ENCODE data around the gene IL2RA.
"Not testable (repeated sequence)": the region's sequence is repeated elsewhere in the genome, so short reads cannot be mapped to it uniquely, and the experiment has no call there.

The IL2RA gene

DNA sequence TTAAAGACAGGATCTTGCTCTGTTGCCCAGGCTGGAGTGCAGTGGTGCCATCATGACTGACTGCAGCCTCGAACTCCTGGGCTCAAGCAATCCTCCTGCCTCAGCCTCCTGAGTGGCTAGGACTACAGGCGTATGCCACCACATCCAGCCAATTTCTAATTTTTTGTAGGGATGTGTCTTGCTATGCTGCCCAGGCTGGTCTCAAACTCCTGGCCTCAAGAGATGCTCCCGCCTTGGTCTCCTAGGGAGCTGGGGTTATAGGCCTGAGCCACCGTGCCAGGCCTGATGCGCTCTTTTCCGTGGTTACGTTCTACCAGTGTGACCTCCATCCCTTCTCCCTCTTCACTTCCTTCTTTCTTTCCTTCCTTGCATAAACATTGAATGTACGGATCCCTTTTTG lies 50.6 kb downstream of the IL2RA start:
- DNase-seq: no peak

DNA sequence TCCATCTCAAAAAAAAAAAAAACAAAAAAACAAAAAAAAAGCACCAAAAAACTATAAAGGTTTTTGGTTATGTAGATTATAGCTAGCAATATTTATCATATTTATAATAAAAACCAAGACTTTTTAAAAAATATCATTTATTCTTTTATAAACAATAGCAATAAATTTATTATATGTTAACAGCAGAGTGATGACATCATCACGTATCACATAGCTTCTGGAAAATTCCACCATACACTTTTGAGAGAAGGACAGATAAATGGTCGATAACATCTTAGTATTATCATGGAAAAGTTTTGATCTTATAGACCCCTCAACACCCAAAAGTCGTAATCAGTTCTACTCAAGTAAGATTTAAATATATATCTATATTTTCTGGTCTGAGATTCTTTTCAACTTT lies 51.6 kb downstream of the IL2RA start:
- DNase-seq: no peak

DNA sequence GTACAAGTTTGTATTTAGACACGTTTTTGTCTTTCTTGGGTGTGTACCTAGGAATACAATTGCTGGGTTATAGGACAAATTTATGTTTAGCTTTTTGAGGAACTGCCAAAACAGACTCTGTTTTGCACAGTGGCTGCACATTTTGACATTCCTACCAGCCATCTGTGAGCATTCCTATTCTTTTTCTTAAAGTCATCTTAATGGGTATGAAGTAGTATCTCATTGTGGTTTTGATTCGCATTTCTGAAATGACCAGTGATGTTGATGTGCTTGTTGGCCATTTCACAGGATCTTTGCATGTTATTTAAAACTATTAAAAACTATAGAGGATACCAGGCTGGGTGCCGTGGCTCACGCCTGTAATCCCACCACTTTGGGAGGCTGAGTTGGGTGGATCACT lies 52.2 kb downstream of the IL2RA start:
- DNase-seq: no peak

GRCh38 chr10:6009150-6009549 lies 53.0 kb downstream of the IL2RA start:
- DNase-seq: no peak

DNA sequence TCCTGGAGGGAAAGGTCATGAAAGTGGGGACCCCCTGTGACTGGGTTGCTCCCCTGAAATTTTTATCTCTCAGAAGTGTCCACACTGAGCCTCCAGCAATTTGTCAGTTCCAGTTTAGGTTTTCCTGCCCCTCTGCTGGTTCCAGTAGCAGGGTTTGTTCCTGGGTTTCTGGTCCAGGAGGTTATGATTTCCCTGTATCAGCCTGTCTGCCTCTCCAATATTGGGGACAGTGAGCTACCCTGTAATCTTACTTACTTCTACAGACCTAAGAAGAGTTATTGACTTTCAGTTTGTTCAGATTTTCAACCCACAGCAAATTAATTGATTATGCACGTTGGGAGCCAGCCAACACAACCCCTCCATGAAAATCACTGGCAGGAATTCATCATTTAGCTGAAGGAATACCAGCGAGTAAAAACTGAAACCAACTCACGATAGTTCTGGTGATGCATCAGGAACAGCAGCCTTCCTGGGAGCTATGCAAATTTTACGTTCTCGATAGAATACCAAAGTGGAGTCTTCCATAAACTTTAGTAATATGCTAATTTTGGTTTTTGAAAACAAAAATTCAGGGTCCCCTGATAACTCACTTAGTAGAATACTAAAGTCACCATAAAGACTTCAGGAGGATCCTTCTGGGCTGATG lies 53.5 kb downstream of the IL2RA start:
- no peak for DNase-seq

GRCh38 chr10:6006991-6007390 lies 55.2 kb downstream of the IL2RA start:
- no peak for DNase-seq

GRCh38 chr10:6006546-6006945 lies 55.6 kb downstream of the IL2RA start:
- no peak for DNase-seq

DNA sequence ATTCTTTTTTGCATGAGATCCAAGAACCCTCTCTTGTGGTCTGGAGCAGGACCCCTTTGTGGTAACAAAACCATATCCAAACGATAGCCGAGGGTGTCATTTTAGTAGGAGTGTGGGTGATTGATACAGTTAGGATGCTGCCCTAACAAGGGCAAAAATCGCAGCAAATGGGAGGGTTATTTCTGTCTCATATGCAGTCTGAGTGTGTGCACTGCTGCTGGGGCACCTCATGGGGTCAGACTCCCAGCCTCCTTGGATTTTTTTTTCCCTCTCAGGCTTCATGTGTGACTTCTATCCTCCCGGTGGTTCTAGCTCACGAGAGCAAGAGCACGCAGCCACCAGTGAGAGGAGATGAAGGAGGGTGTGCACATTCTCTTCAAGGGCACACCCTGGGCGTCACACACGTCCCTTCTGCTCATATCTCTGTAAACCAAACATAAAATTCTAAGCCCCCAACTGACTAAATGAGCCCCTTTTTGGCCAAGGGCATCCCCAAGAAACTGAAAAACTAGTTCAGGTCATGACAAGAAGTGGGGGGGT lies 56.2 kb downstream of the IL2RA start:
- no peak for DNase-seq

DNA sequence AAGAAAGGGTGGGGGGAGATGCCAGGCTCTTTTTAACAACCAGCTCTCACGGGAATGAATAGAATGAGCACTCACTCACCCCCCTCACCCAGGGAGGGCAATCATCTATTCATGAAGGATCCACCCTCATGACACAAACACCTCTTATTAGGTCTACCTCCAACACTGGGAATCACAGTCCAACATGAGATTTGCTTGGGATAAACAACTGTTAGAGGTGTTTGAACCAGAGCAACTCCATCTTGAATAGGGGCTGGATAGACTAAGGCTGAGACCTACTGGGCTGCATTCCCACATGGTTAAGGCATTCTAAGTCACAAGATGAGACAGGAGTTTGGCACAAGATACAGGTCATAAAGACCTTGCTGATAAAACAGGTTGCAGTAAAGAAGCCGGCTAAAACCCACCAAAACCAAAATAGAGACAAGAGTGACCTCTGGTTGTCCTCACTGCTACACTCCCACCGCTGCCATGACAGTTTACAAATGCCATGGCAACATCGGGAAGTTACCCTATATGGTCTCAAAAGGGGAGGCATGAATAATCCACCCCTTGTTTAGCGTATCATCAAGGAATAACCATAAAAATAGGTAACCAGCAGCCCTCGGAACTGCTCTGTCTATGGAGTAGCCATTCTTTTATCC lies 56.9 kb downstream of the IL2RA start:
- DNase-seq: not testable (repeated sequence)

DNA sequence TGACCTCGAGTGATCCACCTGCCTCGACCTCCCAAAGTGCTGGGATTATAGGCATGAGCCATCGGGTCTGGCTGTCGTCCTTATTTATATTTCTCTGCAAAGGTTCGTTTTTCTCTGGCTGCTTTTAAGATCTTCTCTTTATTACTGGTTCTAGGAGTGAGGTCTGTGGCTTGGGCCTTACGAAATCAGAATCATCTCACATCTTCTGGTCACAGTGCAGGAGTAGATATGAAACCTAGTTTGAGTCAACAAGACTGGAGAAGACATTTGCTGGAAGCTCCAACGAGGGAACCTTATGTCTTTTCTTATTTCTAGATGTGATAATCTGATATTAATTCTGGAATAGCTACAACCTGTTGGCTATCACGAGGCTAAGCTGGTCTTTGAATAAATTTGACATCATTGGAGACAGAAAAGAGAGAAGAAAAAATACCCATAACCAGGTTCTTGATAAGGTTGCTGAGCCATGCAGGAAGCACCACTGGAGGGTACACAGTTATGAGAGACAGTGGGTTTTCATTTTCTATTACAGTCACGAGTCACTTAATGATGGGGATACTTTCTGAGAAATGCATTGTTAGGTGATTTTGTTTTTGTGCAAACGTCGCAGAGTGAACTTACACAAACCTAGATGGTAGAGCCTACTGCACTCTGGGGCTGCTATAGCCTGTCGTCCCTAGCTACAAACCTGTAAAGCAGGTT lies 59.2 kb downstream of the IL2RA start:
- no peak for DNase-seq

GRCh38 chr10:5999440-6000165 lies 62.6 kb downstream of the IL2RA start:
- no peak for DNase-seq

DNA sequence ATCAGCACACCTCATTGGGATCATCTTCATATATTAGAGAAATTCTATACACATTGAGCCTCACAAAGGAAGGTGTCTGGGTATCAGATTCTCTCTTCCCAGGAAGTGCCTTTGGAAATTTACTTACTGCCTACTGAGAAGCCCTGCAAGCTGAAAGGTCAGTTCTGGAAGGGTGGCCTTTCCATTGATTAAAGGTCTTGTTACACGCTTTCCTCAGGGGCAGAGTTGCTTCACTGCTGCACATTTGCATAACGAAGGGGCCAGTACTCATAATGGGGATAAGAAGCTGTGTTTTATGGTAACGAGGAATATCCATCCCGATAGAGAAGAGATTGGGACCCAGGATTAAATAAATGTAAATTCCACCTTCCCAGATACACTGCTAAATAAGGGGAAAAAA lies 65.5 kb downstream of the IL2RA start:
- no peak for DNase-seq

GRCh38 chr10:5992398-5992797 lies 69.8 kb downstream of the IL2RA start:
- no peak for DNase-seq

DNA sequence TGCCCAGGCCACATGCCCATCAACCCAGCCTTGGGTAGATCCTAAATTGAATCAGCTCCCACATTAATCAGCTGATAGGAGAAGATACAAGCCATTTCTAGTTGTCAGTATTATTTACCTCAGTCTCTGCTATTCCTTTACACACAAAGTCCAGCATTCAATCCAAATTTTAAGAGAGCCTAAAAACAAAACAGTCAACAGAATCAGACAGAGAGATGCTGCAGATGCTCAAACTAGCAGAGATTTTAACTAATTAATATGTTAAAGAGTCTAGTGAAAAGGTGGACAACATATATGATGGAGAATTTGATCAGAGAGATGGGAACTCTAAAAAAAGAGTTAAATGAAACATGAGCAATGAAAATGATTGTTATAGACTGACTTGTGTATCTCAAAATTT lies 70.5 kb downstream of the IL2RA start:
- no peak for DNase-seq

DNA sequence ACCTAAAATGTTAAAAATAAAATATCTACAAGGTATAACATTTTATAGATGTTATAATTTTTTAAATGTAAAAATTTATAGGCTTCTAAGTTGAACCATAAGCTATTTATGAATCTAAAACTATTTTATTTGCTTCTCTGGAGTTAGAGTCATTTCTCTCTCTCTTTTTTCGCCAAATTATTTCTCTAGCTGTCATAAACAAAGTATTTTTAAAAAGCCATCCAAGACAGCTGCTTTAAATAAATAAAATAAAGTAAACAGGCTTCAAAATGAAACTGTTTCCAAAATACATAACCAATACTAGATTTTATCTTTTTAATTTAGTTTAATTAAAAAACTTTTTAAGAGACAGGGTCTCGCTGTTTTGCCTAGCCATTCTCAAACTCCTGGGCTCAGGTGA lies 72.4 kb downstream of the IL2RA start:
- no peak for DNase-seq

- DNase-seq: no peak
Observed at GRCh38 chr10:5988336-5988920, 73.7 kb downstream of the IL2RA start.

DNA sequence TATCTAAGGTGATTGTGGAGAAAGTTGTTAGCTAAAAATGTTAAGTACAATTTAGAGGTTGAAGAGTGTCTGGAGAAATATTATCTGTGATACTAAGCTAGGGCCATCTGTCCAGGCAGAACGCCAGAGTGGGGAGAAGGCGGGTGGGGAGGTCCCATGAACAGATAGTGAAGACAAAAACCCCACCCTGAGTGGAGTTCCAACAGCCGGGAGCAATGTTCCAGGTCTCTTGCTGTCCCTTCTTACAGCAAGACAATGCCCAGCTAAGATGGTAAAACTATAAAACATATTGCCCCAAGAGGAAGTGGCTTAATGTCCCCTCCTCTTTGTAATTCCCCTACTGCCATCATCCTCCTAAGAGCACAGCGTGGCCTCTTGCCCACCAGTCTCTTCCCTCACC lies 74.4 kb downstream of the IL2RA start:
- no peak for DNase-seq

- no peak for DNase-seq
Observed at GRCh38 chr10:5985029-5985428, 77.1 kb downstream of the IL2RA start.

DNA sequence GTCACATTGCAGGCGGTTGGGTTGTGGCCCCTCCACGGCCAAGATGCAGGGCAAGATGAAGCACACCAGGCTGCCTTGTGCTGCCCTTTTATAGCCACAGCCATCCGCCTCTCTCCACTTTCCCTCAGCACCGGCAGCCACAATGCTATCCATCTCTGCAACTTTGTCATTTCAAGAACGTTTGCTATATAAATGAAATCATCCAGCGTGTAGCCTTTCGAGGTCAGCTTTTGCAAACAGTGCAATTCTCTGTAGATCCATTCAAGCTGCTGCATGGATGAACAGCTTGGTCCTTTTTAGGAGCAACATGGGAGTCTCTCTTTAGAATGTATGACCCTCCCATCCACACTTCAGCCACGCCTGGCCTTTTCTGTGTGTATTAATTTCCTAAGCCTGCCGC lies 78.4 kb downstream of the IL2RA start:
- no peak for DNase-seq

DNA sequence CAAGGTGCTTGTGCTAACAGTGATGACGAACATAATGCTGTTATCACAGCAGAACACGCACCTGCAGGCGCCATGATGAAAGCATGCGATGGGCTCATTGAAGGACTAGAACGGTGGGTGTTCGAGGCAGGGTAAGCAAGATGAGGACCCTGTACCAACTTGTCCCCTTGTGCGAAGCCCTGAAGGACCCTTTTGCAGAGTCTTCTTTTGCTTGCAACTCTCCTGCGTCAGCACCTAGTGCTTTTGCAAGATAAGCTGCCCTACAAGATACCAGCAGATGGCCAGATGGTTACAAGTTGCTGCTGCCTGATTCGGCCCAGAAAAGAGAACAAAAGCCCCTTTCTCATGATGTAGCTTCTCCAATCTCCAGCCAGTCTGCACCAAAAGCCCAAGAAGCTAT lies 80.6 kb downstream of the IL2RA start:
- no peak for DNase-seq

- no peak for DNase-seq
Observed at GRCh38 chr10:5978230-5978489, 84.0 kb downstream of the IL2RA start.

DNA sequence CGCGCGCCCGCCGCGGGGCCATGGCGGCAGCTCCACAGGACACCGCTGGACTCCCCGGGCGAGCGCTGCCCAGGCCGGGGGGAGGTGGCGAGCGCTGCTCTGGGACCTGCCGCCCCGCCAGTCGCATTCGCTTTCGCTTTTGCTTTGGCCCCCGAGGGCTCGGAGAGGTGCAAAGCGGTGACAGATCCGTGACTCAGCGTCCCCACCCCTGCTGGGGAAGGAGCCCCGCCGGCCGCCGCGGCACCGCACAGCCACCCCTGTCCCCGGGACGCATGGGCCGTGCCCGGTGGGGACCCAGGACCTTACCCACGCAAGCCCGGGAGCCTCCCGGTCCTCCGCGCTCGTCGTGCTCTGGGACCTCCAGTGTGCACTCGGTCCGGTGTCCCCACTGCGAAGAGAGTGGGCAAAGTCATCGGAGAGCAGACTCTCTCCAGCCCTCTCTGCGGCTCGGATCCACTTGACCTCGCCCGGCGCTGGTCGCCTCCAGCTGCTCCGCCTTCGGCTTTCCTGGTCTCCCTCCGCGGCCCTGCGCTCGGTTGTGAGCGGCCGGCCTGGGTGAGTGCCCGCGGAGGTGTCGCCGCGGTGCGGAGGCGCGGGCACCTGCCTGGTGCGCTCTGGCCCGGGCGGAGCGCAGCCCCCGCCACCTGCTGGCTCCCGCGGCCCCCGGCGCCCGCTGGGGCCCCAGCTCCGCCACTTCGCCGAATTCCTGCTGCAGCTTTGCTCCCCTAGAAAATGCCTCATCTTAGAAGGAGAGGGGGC lies 84.5 kb downstream of the IL2RA start, which contains the start of gene IL15RA:
TSS of gene IL15RA (minus strand) at position 73 of the 759 bp plus-strand sequence. CDS start at position 22, 51 bp downstream.
- no peak for DNase-seq
